ENCODE data around the gene MPO.

GRCh38 chr17:58318627-58319172 lies 38.0 kb upstream of the MPO start:
- TF ChIP-seq POLR2A (IDR thresholded peaks at IDR 0.05): no peak
- no peak for TF ChIP-seq CTCF (IDR thresholded peaks at IDR 0.05)

Measured in stomach (tissue), 4 donors.